ENCODE measurements around the gene ECD.
"Not testable (repeated sequence)": the region's sequence is repeated elsewhere in the genome, so short reads cannot be mapped to it uniquely, and the experiment has no call there.

Gene ECD

GRCh38 chr10:73126343-73126742 lies 41.5 kb downstream of the ECD start:
- no peak for DNase-seq (ENCODE audit: low read depth, low spot score)
- no peak for TF ChIP-seq CTCF (IDR thresholded peaks at IDR 0.05; ENCODE audit: low read depth, low read length)
- H3K4me3 ChIP-seq (ENCODE audit: low read depth, low read length) = no peak overlapping the region
- in situ Hi-C loops (cut with HindIII; ENCODE audit: low sequenced_read_pairs) = no loop called here

- TF ChIP-seq CTCF (IDR thresholded peaks at IDR 0.05; ENCODE audit: low read depth, low read length) = no peak
- no peak for DNase-seq (ENCODE audit: low read depth, low spot score)
- in situ Hi-C loops (cut with HindIII; ENCODE audit: low sequenced_read_pairs) = no loop called here
Observed at GRCh38 chr10:73119952-73120351, 47.9 kb downstream of the ECD start.

GRCh38 chr10:73119457-73119856 lies 48.4 kb downstream of the ECD start:
- TF ChIP-seq CTCF (IDR thresholded peaks at IDR 0.05; ENCODE audit: low read depth, low read length) = no peak

More at GRCh38 chr10:73119952-73120351, 47.9 kb downstream of the ECD start:
- no peak overlapping the region for H3K4me3 ChIP-seq (ENCODE audit: low read depth, low read length)

GRCh38 chr10:73117976-73118743 lies 49.6 kb downstream of the ECD start:
- peak; percentile 53 for DNase-seq (ENCODE audit: low read depth, low spot score)
- no peak overlapping the region for H3K4me3 ChIP-seq (ENCODE audit: low read depth, low read length)
- no peak for TF ChIP-seq CTCF (IDR thresholded peaks at IDR 0.05; ENCODE audit: low read depth, low read length)
- in situ Hi-C loops (cut with HindIII; ENCODE audit: low sequenced_read_pairs) = no loop called here

More at GRCh38 chr10:73119457-73119856, 48.4 kb downstream of the ECD start:
- in situ Hi-C loops (cut with HindIII; ENCODE audit: low sequenced_read_pairs) = no loop called here
- no peak overlapping the region for H3K4me3 ChIP-seq (ENCODE audit: low read depth, low read length)
- DNase-seq (ENCODE audit: low read depth, low spot score) = no peak

- no peak overlapping the region for H3K4me3 ChIP-seq (ENCODE audit: low read depth, low read length)
- no peak for DNase-seq (ENCODE audit: low read depth, low spot score)
- in situ Hi-C loops (cut with HindIII; ENCODE audit: low sequenced_read_pairs) = no loop called here
- no peak for TF ChIP-seq CTCF (IDR thresholded peaks at IDR 0.05; ENCODE audit: low read depth, low read length)
Observed at GRCh38 chr10:73116017-73116416, 51.8 kb downstream of the ECD start.

- DNase-seq (ENCODE audit: low read depth, low spot score) = no peak
- H3K4me3 ChIP-seq (ENCODE audit: low read depth, low read length) = no peak overlapping the region
- TF ChIP-seq CTCF (IDR thresholded peaks at IDR 0.05; ENCODE audit: low read depth, low read length) = no peak
- in situ Hi-C loops (cut with HindIII; ENCODE audit: low sequenced_read_pairs) = no loop called here
Observed at GRCh38 chr10:73113551-73113950, 54.3 kb downstream of the ECD start.

GRCh38 chr10:73112032-73112431 lies 55.8 kb downstream of the ECD start:
- H3K4me3 ChIP-seq (ENCODE audit: low read depth, low read length); in situ Hi-C loops (cut with HindIII; ENCODE audit: low sequenced_read_pairs); DNase-seq (ENCODE audit: low read depth, low spot score): not testable (repeated sequence)

Measured in astrocyte of the spinal cord (primary cell).